ENCODE measurements around the gene PIGS.

PIGS gene

GRCh38 chr17:28538296-28538895, 32.9 kb downstream of the PIGS start:
- H3K4me1 ChIP-seq: no peaks in the 10 kb centered on the region
- H3K9me3 ChIP-seq: no peaks in the 10 kb centered on the region
- TF ChIP-seq, protein P1, sequence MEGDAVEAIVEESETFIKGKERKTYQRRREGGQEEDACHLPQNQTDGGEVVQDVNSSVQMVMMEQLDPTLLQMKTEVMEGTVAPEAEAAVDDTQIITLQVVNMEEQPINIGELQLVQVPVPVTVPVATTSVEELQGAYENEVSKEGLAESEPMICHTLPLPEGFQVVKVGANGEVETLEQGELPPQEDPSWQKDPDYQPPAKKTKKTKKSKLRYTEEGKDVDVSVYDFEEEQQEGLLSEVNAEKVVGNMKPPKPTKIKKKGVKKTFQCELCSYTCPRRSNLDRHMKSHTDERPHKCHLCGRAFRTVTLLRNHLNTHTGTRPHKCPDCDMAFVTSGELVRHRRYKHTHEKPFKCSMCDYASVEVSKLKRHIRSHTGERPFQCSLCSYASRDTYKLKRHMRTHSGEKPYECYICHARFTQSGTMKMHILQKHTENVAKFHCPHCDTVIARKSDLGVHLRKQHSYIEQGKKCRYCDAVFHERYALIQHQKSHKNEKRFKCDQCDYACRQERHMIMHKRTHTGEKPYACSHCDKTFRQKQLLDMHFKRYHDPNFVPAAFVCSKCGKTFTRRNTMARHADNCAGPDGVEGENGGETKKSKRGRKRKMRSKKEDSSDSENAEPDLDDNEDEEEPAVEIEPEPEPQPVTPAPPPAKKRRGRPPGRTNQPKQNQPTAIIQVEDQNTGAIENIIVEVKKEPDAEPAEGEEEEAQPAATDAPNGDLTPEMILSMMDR (IDR thresholded peaks at IDR 0.05): no peak
- no peak for DNase-seq
- no peak overlapping the region for H3K27ac ChIP-seq
- H3K36me3 ChIP-seq: no peaks in the 10 kb centered on the region
- intact Hi-C loops (cut with DNase I; ENCODE audit: low total_unique reads): no loop called here
- H3K27me3 ChIP-seq: peaks cover 0 to 6% of the 10 kb centered on the region in 2 donors
- no peak overlapping the region for H3K4me3 ChIP-seq

DNA sequence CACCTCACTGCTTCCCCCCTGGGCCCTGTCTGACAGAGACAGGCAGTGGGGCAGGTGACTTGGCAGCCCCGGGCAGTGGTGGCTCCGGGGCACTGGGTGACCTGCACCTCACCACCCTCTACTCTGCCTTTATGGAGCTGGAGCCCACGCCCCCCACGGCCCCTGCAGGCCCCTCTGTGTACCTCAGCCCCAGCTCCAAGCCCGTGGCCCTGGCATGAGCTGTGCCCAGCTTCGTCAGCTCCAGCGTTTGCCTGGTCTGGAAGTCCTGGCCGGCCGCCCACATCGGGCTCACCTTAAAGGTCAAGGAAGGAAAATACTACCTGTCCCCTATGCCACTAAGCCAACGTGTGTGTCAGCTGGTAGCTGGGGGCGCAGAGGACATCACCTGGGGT, 34.1 kb downstream of the PIGS start:
- TF ChIP-seq, protein P1 (IDR thresholded peaks at IDR 0.05): no peak
- DNase-seq: no peak
- intact Hi-C loops (cut with DNase I; ENCODE audit: low total_unique reads): no loop called here
- Histone ChIP-seq H3K4me3 (no peak overlapping the region), H3K27ac (no peak overlapping the region), H3K36me3 (no peaks in the 10 kb centered on the region), H3K4me1 (peaks cover 0 to 6% (median 0%) of the 10 kb centered on the region in 4 donors), H3K9me3 (no peaks in the 10 kb centered on the region), H3K27me3 (peaks cover 0 to 16% of the 10 kb centered on the region in 2 donors)

- Histone ChIP-seq H3K27me3 (peaks cover 0 to 16% of the 10 kb centered on the region in 2 donors), H3K27ac (no peak overlapping the region), H3K4me3 (no peak overlapping the region), H3K9me3 (no peaks in the 10 kb centered on the region), H3K36me3 (no peaks in the 10 kb centered on the region), H3K4me1 (peaks cover 0 to 6% (median 0%) of the 10 kb centered on the region in 4 donors)
- intact Hi-C loops (cut with DNase I; ENCODE audit: low total_unique reads): no loop called here
- TF ChIP-seq, protein P1 (IDR thresholded peaks at IDR 0.05): no peak
- no peak for DNase-seq
Observed at GRCh38 chr17:28536532-28537218, 34.6 kb downstream of the PIGS start.

- intact Hi-C loops (cut with DNase I; ENCODE audit: low total_unique reads): no loop called here
- Histone ChIP-seq H3K27me3 (peaks cover 0 to 27% of the 10 kb centered on the region in 2 donors), H3K27ac (no peak overlapping the region), H3K36me3 (no peaks in the 10 kb centered on the region), H3K9me3 (no peaks in the 10 kb centered on the region), H3K4me3 (no peak overlapping the region), H3K4me1 (peaks cover 0 to 6% (median 0%) of the 10 kb centered on the region in 4 donors)
- TF ChIP-seq, protein P1 (IDR thresholded peaks at IDR 0.05): no peak
- DNase-seq: no peak
Observed at GRCh38 chr17:28534740-28535375, 36.5 kb downstream of the PIGS start.

DNA sequence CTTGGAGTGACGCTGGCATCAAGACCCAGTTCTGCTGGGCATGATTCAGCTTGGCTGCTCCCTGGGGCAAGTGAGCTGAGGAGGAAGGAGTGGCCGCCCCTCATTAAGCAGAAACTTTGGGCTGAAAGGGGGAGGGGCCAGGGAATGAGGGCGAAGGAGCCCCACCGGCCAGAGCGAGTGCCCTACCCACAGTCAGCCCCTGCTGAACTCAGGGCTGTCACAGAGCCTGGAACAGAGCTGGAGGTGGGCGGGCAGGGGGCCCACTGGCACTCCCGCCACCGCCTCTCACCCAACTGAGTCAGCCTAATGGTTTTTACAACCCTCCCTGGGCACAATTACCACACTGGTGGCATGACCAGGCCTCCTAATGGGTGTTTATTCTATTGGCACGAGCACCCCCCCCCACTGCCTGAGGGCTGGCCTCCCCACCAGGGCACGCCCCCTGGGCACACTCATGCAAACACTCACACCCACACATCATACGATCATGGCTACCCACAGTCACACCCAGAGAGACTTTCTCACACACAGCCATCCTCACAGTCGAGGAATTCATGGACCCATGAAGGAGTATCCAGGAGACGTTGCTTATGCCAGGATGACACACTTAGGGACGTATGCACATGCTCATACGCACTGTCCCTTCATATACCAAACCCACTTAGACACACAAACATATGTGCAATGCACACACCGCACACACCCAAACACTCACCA, 38.1 kb downstream of the PIGS start:
- no peak overlapping the region for H3K4me3 ChIP-seq
- no peaks in the 10 kb centered on the region for H3K36me3 ChIP-seq
- no peak for DNase-seq
- intact Hi-C loops (cut with DNase I; ENCODE audit: low total_unique reads): no loop called here
- no peaks in the 10 kb centered on the region for H3K9me3 ChIP-seq
- H3K4me1 ChIP-seq: peaks cover 0 to 8% (median 0%) of the 10 kb centered on the region in 4 donors
- TF ChIP-seq, protein P1 (IDR thresholded peaks at IDR 0.05): no peak
- peaks cover 0 to 27% of the 10 kb centered on the region in 2 donors for H3K27me3 ChIP-seq
- H3K27ac ChIP-seq: no peak overlapping the region

All from tibial artery (tissue), 4 donors.